ENCODE measurements around the gene SUCLG2. TPM values are rescaled to one million over a fixed set of nuclear protein-coding genes. Genes with fewer than 3 reads are reported as not detected.

SUCLG2 gene
- polyA plus RNA-seq, 1 donor (not counting 4 experiments of a cell fraction or from before 2014, with no cell fraction given): 26.7 TPM

GRCh38 chr3:67557848-67558355 lies 96.5 kb downstream of the SUCLG2 start:
- no peak for FAIRE-seq
- no peak overlapping the region for H3K4me2 ChIP-seq (ENCODE audit: control insufficient read depth, extremely low read depth, insufficient read depth, low read depth, low read length)
- no peaks in the 10 kb centered on the region for H3K9me3 ChIP-seq (ENCODE audit: control insufficient read depth, low read depth, low read length)

GRCh38 chr3:67551361-67552016 lies 102.9 kb downstream of the SUCLG2 start:
- Histone ChIP-seq H3K27ac (ENCODE audit: control insufficient read depth, insufficient read depth, low read length) (no peak overlapping the region), H3K9me3 (ENCODE audit: control insufficient read depth, low read depth, low read length) (no peaks in the 10 kb centered on the region), H3K4me1 (ENCODE audit: control insufficient read depth, extremely low read depth, insufficient read depth, low read length) (no peaks in the 10 kb centered on the region), H3K79me2 (ENCODE audit: control insufficient read depth, insufficient read depth, low read length) (no peaks in the 10 kb centered on the region), H4K20me1 (ENCODE audit: control insufficient read depth, extremely low read depth, insufficient read depth, low read length) (no peaks in the 10 kb centered on the region), H3K4me2 (ENCODE audit: control insufficient read depth, extremely low read depth, insufficient read depth, low read depth, low read length) (no peak overlapping the region), H3K9ac (ENCODE audit: control insufficient read depth, extremely low read depth, insufficient read depth, low read length) (no peak overlapping the region), H3K36me3 (ENCODE audit: control insufficient read depth in 2 of 2, extremely low read depth in 1 of 2, insufficient read depth in 2 of 2, low read length in 2 of 2) (peaks cover 0 to 5% of the 10 kb centered on the region in 2 experiments), H3K9me1 (ENCODE audit: control insufficient read depth, extremely low read depth, insufficient read depth, low read length) (no peaks in the 10 kb centered on the region), H2AFZ (ENCODE audit: control insufficient read depth, low read length) (no peak overlapping the region), H3K4me3 (ENCODE audit: control insufficient read depth in 2 of 3, extremely low read depth in 1 of 3, insufficient read depth in 2 of 3, low read depth in 1 of 3, low read length in 3 of 3) (no peak overlapping the region), H3K27me3 (ENCODE audit: control insufficient read depth, extremely low read depth, insufficient read depth, low read length) (no peaks in the 10 kb centered on the region)
- TF ChIP-seq CTCF (optimal IDR thresholded peaks at IDR 0.05 in 1 of 3, IDR thresholded peaks at IDR 0.05 in 1 of 3, conservative IDR thresholded peaks at IDR 0.05 in 1 of 3; ENCODE audit: extremely low read depth in 1 of 3, insufficient read depth in 2 of 3, low read length in 3 of 3) (no peak), EZH2 (IDR thresholded peaks at IDR 0.05; ENCODE audit: low read length) (no peak)
- DNase-seq (ENCODE audit: low read depth, low spot score) (no peak), FAIRE-seq (no peak)
- dilution Hi-C loops (cut with MboI; ENCODE audit: extremely low pct_ligation_motif_present, low sequenced_read_pairs): no loop called here

More at GRCh38 chr3:67557848-67558355, 96.5 kb downstream of the SUCLG2 start:
- H3K4me1 ChIP-seq (ENCODE audit: control insufficient read depth, extremely low read depth, insufficient read depth, low read length): no peaks in the 10 kb centered on the region
- no peaks in the 10 kb centered on the region for H3K9me1 ChIP-seq (ENCODE audit: control insufficient read depth, extremely low read depth, insufficient read depth, low read length)
- H3K27me3 ChIP-seq (ENCODE audit: control insufficient read depth, extremely low read depth, insufficient read depth, low read length): no peaks in the 10 kb centered on the region
- DNase-seq (ENCODE audit: low read depth, low spot score): no peak
- TF ChIP-seq EZH2 (IDR thresholded peaks at IDR 0.05; ENCODE audit: low read length) (no peak), CTCF (optimal IDR thresholded peaks at IDR 0.05 in 1 of 3, IDR thresholded peaks at IDR 0.05 in 1 of 3, conservative IDR thresholded peaks at IDR 0.05 in 1 of 3; ENCODE audit: extremely low read depth in 1 of 3, insufficient read depth in 2 of 3, low read length in 3 of 3) (no peak)
- no peaks in the 10 kb centered on the region for H3K36me3 ChIP-seq (ENCODE audit: control insufficient read depth in 2 of 2, extremely low read depth in 1 of 2, insufficient read depth in 2 of 2, low read length in 2 of 2)
- H3K9ac ChIP-seq (ENCODE audit: control insufficient read depth, extremely low read depth, insufficient read depth, low read length): no peak overlapping the region
- no peak overlapping the region for H2AFZ ChIP-seq (ENCODE audit: control insufficient read depth, low read length)
- no peak overlapping the region for H3K4me3 ChIP-seq (ENCODE audit: control insufficient read depth in 2 of 3, extremely low read depth in 1 of 3, insufficient read depth in 2 of 3, low read depth in 1 of 3, low read length in 3 of 3)
- no peaks in the 10 kb centered on the region for H4K20me1 ChIP-seq (ENCODE audit: control insufficient read depth, extremely low read depth, insufficient read depth, low read length)
- H3K27ac ChIP-seq (ENCODE audit: control insufficient read depth, insufficient read depth, low read length): no peak overlapping the region
- H3K79me2 ChIP-seq (ENCODE audit: control insufficient read depth, insufficient read depth, low read length): no peaks in the 10 kb centered on the region
- dilution Hi-C loops (cut with MboI; ENCODE audit: extremely low pct_ligation_motif_present, low sequenced_read_pairs): no loop called here
